CD14-positive monocyte (primary cell): Measurements from ENCODE around the gene OXCT2. TPM values are rescaled to one million over a fixed set of nuclear protein-coding genes. Genes with fewer than 3 reads are reported as not detected.

Experiments used
- DNase-seq, 3 donors: peaks; one replicate each; pipeline ENCODE4 v3.0.0-alpha.2; 2011 to 2022
- H2AFZ ChIP-seq: 2 replicates; pipeline ENCODE4 v1.6.0; 2012; ENCODE audit warnings: mild to moderate bottlenecking, low read depth, low read length, inconsistent platforms; ENCODE audit not compliant: insufficient read depth, poor library complexity, severe bottlenecking
- H3K27ac ChIP-seq, 2 donors: 1 replicate in 1 of 2; 2 replicates in 1 of 2; pipeline ENCODE4 v1.5.1; 2012 to 2013; ENCODE audit warnings: low read length in 2 of 2, control low read depth in 1 of 2, inconsistent platforms in 1 of 2, low read depth in 1 of 2, mild to moderate bottlenecking in 1 of 2
- H3K27me3 ChIP-seq, 2 donors: one replicate each; pipeline versions ENCODE4 v1.6.0 to v1.6.1; 2011 to 2013; ENCODE audit warnings: low read length in 2 of 2; ENCODE audit not compliant: control insufficient read depth in 2 of 2, insufficient read depth in 2 of 2
- H3K36me3 ChIP-seq, 2 donors: replicated peaks in 1 of 2; 1 replicate in 1 of 2; 2 replicates in 1 of 2; pipeline versions ENCODE4 v1.5.1 to v1.6.1; 2012 to 2013; ENCODE audit warnings: low read length in 2 of 2, control low read depth in 1 of 2, inconsistent platforms in 1 of 2, mild to moderate bottlenecking in 1 of 2; ENCODE audit not compliant: insufficient read depth in 2 of 2, control insufficient read depth in 1 of 2
- H3K4me1 ChIP-seq, 2 donors: 1 replicate in 1 of 2; 2 replicates in 1 of 2; pipeline versions ENCODE4 v1.5.1 to v1.6.1; 2012 to 2013; ENCODE audit warnings: low read length in 2 of 2, control low read depth in 1 of 2, inconsistent platforms in 1 of 2, mild to moderate bottlenecking in 1 of 2, moderate library complexity in 1 of 2; ENCODE audit not compliant: insufficient read depth in 2 of 2, control insufficient read depth in 1 of 2
- H3K4me2 ChIP-seq: replicated peaks from 2 replicates; pipeline ENCODE3; 2012; ENCODE audit warnings: low read length, moderate library complexity, mild to moderate bottlenecking; ENCODE audit not compliant: poor library complexity, severe bottlenecking; ENCODE audit errors: extremely low read depth
- H3K4me3 ChIP-seq, 3 experiments: fragments of 200-600 bp in 1 of 3; sonication (generic) in 1 of 3; replicated peaks in 1 of 3; 1 replicate in 2 of 3; 2 replicates in 1 of 3; pipeline ENCODE4 v1.5.1; 2011 to 2013; ENCODE audit warnings: low read length in 3 of 3, mild to moderate bottlenecking in 3 of 3, control low read depth in 2 of 3, low read depth in 2 of 3, inconsistent platforms in 1 of 3, moderate library complexity in 1 of 3
- H3K79me2 ChIP-seq: 2 replicates; pipeline ENCODE4 v1.6.0; 2012; ENCODE audit warnings: mild to moderate bottlenecking, control low read depth, inconsistent platforms, low read length, moderate library complexity; ENCODE audit not compliant: insufficient read depth
- H3K9ac ChIP-seq: 2 replicates; pipeline ENCODE4 v1.6.0; 2017; ENCODE audit warnings: low read length, mild to moderate bottlenecking; ENCODE audit not compliant: insufficient read depth, poor library complexity, severe bottlenecking
- H3K9me3 ChIP-seq, 2 donors: replicated peaks in 1 of 2; 1 replicate in 1 of 2; 2 replicates in 1 of 2; pipeline versions ENCODE4 v1.5.1 to v1.6.1; 2012 to 2013; ENCODE audit warnings: low read length in 2 of 2, control low read depth in 1 of 2; ENCODE audit not compliant: control insufficient read depth in 1 of 2, insufficient read depth in 1 of 2
- H4K20me1 ChIP-seq: 2 replicates; pipeline ENCODE4 v1.6.0; 2012; ENCODE audit warnings: mild to moderate bottlenecking, low read length, control low read depth, moderate library complexity; ENCODE audit not compliant: insufficient read depth
- H3K27ac Mint-ChIP-seq, 7 donors: one replicate each; pipeline ENCODE4 v1.8.0; 2020; ENCODE audit warnings: mild to moderate bottlenecking in 7 of 7, mixed read lengths in 7 of 7, moderate library complexity in 6 of 7, inconsistent platforms in 2 of 7
- H3K27me3 Mint-ChIP-seq, 3 donors: one replicate each; pipeline ENCODE4 v1.8.0; 2021 to 2022; ENCODE audit warnings: low read depth in 3 of 3, mild to moderate bottlenecking in 3 of 3, mixed read lengths in 3 of 3, moderate library complexity in 3 of 3, inconsistent platforms in 1 of 3
- H3K36me3 Mint-ChIP-seq, 2 donors: one replicate each; pipeline ENCODE4 v1.8.0; 2020; ENCODE audit warnings: mixed read lengths in 2 of 2, inconsistent platforms in 1 of 2, mild to moderate bottlenecking in 1 of 2
- H3K4me1 Mint-ChIP-seq: one replicate; pipeline ENCODE4 v1.8.0; 2020; ENCODE audit warnings: mild to moderate bottlenecking, mixed read lengths
- H3K4me3 Mint-ChIP-seq, 2 donors: one replicate each; pipeline ENCODE4 v1.8.0; 2020; ENCODE audit warnings: mild to moderate bottlenecking in 2 of 2, mixed read lengths in 2 of 2, moderate library complexity in 1 of 2
- H3K9me3 Mint-ChIP-seq, 7 donors: one replicate each; pipeline ENCODE4 v1.8.0; 2020 to 2022; ENCODE audit warnings: mixed read lengths in 7 of 7, mild to moderate bottlenecking in 6 of 7, moderate library complexity in 6 of 7, inconsistent platforms in 2 of 7
- CTCF ChIP-seq: fragments of 200-600 bp; IDR thresholded peaks from one replicate; pipeline ENCODE4 v1.8.0; 2022; ENCODE audit warnings: antibody characterized with exemption, mild to moderate bottlenecking
- WGBS: methylation state at CpG from one replicate; pipeline ENCODE4 v1.1.5; 2013; ENCODE audit warnings: missing lambda C conversion rate; ENCODE audit not compliant: insufficient coverage; 5-methylcytosine and 5-hydroxymethylcytosine counted together
- intact Hi-C, 2 donors: fragments of 100-400 bp; cut with micrococcal nuclease; formaldehyde crosslinking; loops; one replicate each; pipeline versions ENCODE4 v1.15.0 to v1.15.1; 2023
- polyA plus RNA-seq, 3 donors: library from polyadenylated mRNA; depleted of rRNA in 1 of 3; unstranded in 2 of 3; stranded (reverse) in 1 of 3; fragments of 300-500 nt in 2 of 3; fragments of >200 nt in 1 of 3; fragmentation: Illumina TruSeq in 2 of 3; gene quantifications; 1 replicate in 2 of 3; 2 replicates in 1 of 3; pipeline ENCODE4 v1.2.3, GENCODE V29; 2012 to 2021

Gene OXCT2
- polyA plus RNA-seq, 3 donors, result 0.16 to 1.4 (median 0.38) TPM

GRCh38 chr1:39753132-39754025 lies 17.8 kb downstream of the OXCT2 start:
- Mint-ChIP-seq H3K4me1 (no peaks in the 10 kb centered on the region), H3K4me3 (no peak overlapping the region), H3K36me3 (peaks cover 89 to 97% of the 10 kb centered on the region in 2 donors), H3K9me3 (no peaks in the 10 kb centered on the region), H3K27ac (no peak overlapping the region), H3K27me3 (no peaks in the 10 kb centered on the region)
- intact Hi-C loops, result no loop called here
- Histone ChIP-seq H3K79me2 (no peaks in the 10 kb centered on the region), H3K4me2 (no peak overlapping the region), H3K9me3 (no peaks in the 10 kb centered on the region), H3K27ac (no peak overlapping the region), H2AFZ (no peak overlapping the region), H4K20me1 (no peaks in the 10 kb centered on the region), H3K9ac (no peak overlapping the region), H3K4me3 (no peak overlapping the region), H3K27me3 (no peaks in the 10 kb centered on the region), H3K36me3 (peaks cover 96 to 99% of the 10 kb centered on the region in 2 donors), H3K4me1 (no peaks in the 10 kb centered on the region)
- TF ChIP-seq CTCF, result no peak
- 94% methylated on average over 12 of the region's 16 CpGs for WGBS
- DNase-seq, result no peak

- H4K20me1 ChIP-seq, result no peaks in the 10 kb centered on the region
- no peak overlapping the region for H2AFZ ChIP-seq
- H3K9me3 Mint-ChIP-seq, result no peaks in the 10 kb centered on the region
- H3K4me2 ChIP-seq, result no peak overlapping the region
- H3K27me3 Mint-ChIP-seq, result no peaks in the 10 kb centered on the region
- H3K9me3 ChIP-seq, result no peaks in the 10 kb centered on the region
- no peaks in the 10 kb centered on the region for H3K79me2 ChIP-seq
- no peak for DNase-seq
- intact Hi-C loops, result no loop called here
- no peak overlapping the region for H3K27ac Mint-ChIP-seq
- no peaks in the 10 kb centered on the region for H3K4me1 Mint-ChIP-seq
- no peak for TF ChIP-seq CTCF
- H3K4me3 ChIP-seq, result no peak overlapping the region
- no peaks in the 10 kb centered on the region for H3K4me1 ChIP-seq
- no peaks in the 10 kb centered on the region for H3K27me3 ChIP-seq
- H3K36me3 Mint-ChIP-seq, result peaks cover 89 to 96% of the 10 kb centered on the region in 2 donors
- H3K9ac ChIP-seq, result no peak overlapping the region
- WGBS, result 98% methylated on average over 4 of the region's 6 CpGs
- H3K27ac ChIP-seq, result no peak overlapping the region
- no peak overlapping the region for H3K4me3 Mint-ChIP-seq
- H3K36me3 ChIP-seq, result peaks cover 99% of the 10 kb centered on the region in 2 donors
Measured at GRCh38 chr1:39752703-39753102, 18.4 kb downstream of the OXCT2 start.
